H54 (cell line): ENCODE data around the gene SRGAP2B.
"Not testable (repeated sequence)": the region's sequence is repeated elsewhere in the genome, so short reads cannot be mapped to it uniquely, and the experiment has no call there.

ENCODE experiments used
- DNase-seq: peaks from one replicate; pipeline ENCODE4 v3.0.0; 2011; ENCODE audit warnings: low spot score, mixed read lengths; ENCODE audit not compliant: insufficient read length
- FAIRE-seq: peaks from 3 replicates; lab custom pipeline; 2011; peaks lifted over from hg19 to GRCh38; lab: Jason Lieb, UNC

Gene SRGAP2B

GRCh38 chr1:145008388-145008787 is 86.7 kb downstream of the SRGAP2B start:
- FAIRE-seq, DNase-seq: not testable (repeated sequence)

- not testable (repeated sequence) for DNase-seq, FAIRE-seq
Measured at GRCh38 chr1:145005142-145005541, 90.0 kb downstream of the SRGAP2B start.

- not testable (repeated sequence) for DNase-seq, FAIRE-seq
Measured at GRCh38 chr1:145001381-145001780, 93.7 kb downstream of the SRGAP2B start.

- not testable (repeated sequence) for DNase-seq, FAIRE-seq
Measured at GRCh38 chr1:145000743-145001326, 94.3 kb downstream of the SRGAP2B start.

- not testable (repeated sequence) for DNase-seq, FAIRE-seq
Measured at GRCh38 chr1:145000074-145000742, 94.9 kb downstream of the SRGAP2B start.

GRCh38 chr1:144998981-144999273 is 96.2 kb downstream of the SRGAP2B start:
- not testable (repeated sequence) for FAIRE-seq, DNase-seq

GRCh38 chr1:144998134-144998980 is 96.8 kb downstream of the SRGAP2B start:
- FAIRE-seq, DNase-seq: not testable (repeated sequence)

- not testable (repeated sequence) for DNase-seq, FAIRE-seq
Measured at GRCh38 chr1:144995833-144996410, 99.2 kb downstream of the SRGAP2B start.

GRCh38 chr1:144992915-144993314 is 102.2 kb downstream of the SRGAP2B start:
- not testable (repeated sequence) for FAIRE-seq, DNase-seq

- FAIRE-seq, DNase-seq: not testable (repeated sequence)
Measured at GRCh38 chr1:144990611-144991010, 104.5 kb downstream of the SRGAP2B start.

GRCh38 chr1:144987131-144987530 is 108.0 kb downstream of the SRGAP2B start:
- FAIRE-seq, DNase-seq: not testable (repeated sequence)

- FAIRE-seq, DNase-seq: not testable (repeated sequence)
Measured at GRCh38 chr1:144986171-144986860, 108.8 kb downstream of the SRGAP2B start.

GRCh38 chr1:144985550-144986170 is 109.5 kb downstream of the SRGAP2B start:
- not testable (repeated sequence) for DNase-seq, FAIRE-seq

- not testable (repeated sequence) for FAIRE-seq, DNase-seq
Measured at GRCh38 chr1:144982802-144983525, 112.2 kb downstream of the SRGAP2B start.

- FAIRE-seq, result not testable (repeated sequence)
Measured at GRCh38 chr1:144981157-144981556, 114.0 kb downstream of the SRGAP2B start.

GRCh38 chr1:144979960-144980595 is 115.0 kb downstream of the SRGAP2B start:
- DNase-seq, FAIRE-seq: not testable (repeated sequence)

More at GRCh38 chr1:144981157-144981556, 114.0 kb downstream of the SRGAP2B start:
- not testable (repeated sequence) for DNase-seq

- DNase-seq, result not testable (repeated sequence)
- FAIRE-seq, result peak; percentile 62
Measured at GRCh38 chr1:144977856-144978255, 117.3 kb downstream of the SRGAP2B start.

GRCh38 chr1:144971936-144972335 is 123.2 kb downstream of the SRGAP2B start:
- not testable (repeated sequence) for DNase-seq, FAIRE-seq
